HG02852 (cell line): ENCODE results near the gene AGPAT4.
"Not testable (repeated sequence)": the region's sequence is repeated elsewhere in the genome, so short reads cannot be mapped to it uniquely, and the experiment has no call there.

Experiments used
- ATAC-seq: cut with Tn5 transposase; IDR thresholded peaks from one replicate; pipeline ENCODE4 v1.9.1; 2021; ENCODE audit warnings: mild to moderate bottlenecking, moderate library complexity; ENCODE audit not compliant: unreplicated experiment

AGPAT4 gene

GRCh38 chr6:161273752-161274487 is at the start of gene AGPAT4:
Gene AGPAT4, minus strand, starts transcription at chr6:161274061. Its CDS starts 41,848 bp downstream, at chr6:161232213.
- peak; percentile 98 for ATAC-seq

GRCh38 chr6:161319231-161319630 is 45.4 kb upstream of the AGPAT4 start:
- ATAC-seq: no peak

GRCh38 chr6:161318456-161318855 is 44.6 kb upstream of the AGPAT4 start:
- ATAC-seq: no peak

- ATAC-seq: no peak
Measured at GRCh38 chr6:161316531-161316930, 42.7 kb upstream of the AGPAT4 start.

- ATAC-seq: not testable (repeated sequence)
Measured at GRCh38 chr6:161315246-161315917, 41.5 kb upstream of the AGPAT4 start.

GRCh38 chr6:161314541-161315245 is 40.8 kb upstream of the AGPAT4 start:
- ATAC-seq: not testable (repeated sequence)

GRCh38 chr6:161313940-161314509 is 40.2 kb upstream of the AGPAT4 start:
- no peak for ATAC-seq

- not testable (repeated sequence) for ATAC-seq
Measured at GRCh38 chr6:161313475-161313874, 39.6 kb upstream of the AGPAT4 start.

- not testable (repeated sequence) for ATAC-seq
Measured at GRCh38 chr6:161309774-161310173, 35.9 kb upstream of the AGPAT4 start.

- no peak for ATAC-seq
Measured at GRCh38 chr6:161308075-161308655, 34.3 kb upstream of the AGPAT4 start.

- no peak for ATAC-seq
Measured at GRCh38 chr6:161305860-161306259, 32.0 kb upstream of the AGPAT4 start.

- ATAC-seq: no peak
Measured at GRCh38 chr6:161303628-161304340, 29.9 kb upstream of the AGPAT4 start.

- no peak for ATAC-seq
Measured at GRCh38 chr6:161302949-161303348, 29.1 kb upstream of the AGPAT4 start.

GRCh38 chr6:161301338-161301737 is 27.5 kb upstream of the AGPAT4 start:
- ATAC-seq: no peak

- no peak for ATAC-seq
Measured at GRCh38 chr6:161300823-161301222, 27.0 kb upstream of the AGPAT4 start.

GRCh38 chr6:161299726-161300125 is 25.9 kb upstream of the AGPAT4 start:
- no peak for ATAC-seq

- no peak for ATAC-seq
Measured at GRCh38 chr6:161295784-161296183, 21.9 kb upstream of the AGPAT4 start.

- no peak for ATAC-seq
Measured at GRCh38 chr6:161292650-161293281, 18.9 kb upstream of the AGPAT4 start.

GRCh38 chr6:161292145-161292544 is 18.3 kb upstream of the AGPAT4 start:
- ATAC-seq: no peak

GRCh38 chr6:161290751-161291150 is 16.9 kb upstream of the AGPAT4 start:
- ATAC-seq: no peak
